NOMO-1 (cell line): ENCODE results near the gene GYS1.
"Not testable (repeated sequence)": the region's sequence is repeated elsewhere in the genome, so short reads cannot be mapped to it uniquely, and the experiment has no call there.

Experiments used
- DNase-seq, 2 experiments: peaks; one replicate each; lab custom pipeline; 2025; ENCODE audit not compliant: unreplicated experiment in 2 of 2; lab: John Stamatoyannopoulos, UW

The GYS1 gene

DNA sequence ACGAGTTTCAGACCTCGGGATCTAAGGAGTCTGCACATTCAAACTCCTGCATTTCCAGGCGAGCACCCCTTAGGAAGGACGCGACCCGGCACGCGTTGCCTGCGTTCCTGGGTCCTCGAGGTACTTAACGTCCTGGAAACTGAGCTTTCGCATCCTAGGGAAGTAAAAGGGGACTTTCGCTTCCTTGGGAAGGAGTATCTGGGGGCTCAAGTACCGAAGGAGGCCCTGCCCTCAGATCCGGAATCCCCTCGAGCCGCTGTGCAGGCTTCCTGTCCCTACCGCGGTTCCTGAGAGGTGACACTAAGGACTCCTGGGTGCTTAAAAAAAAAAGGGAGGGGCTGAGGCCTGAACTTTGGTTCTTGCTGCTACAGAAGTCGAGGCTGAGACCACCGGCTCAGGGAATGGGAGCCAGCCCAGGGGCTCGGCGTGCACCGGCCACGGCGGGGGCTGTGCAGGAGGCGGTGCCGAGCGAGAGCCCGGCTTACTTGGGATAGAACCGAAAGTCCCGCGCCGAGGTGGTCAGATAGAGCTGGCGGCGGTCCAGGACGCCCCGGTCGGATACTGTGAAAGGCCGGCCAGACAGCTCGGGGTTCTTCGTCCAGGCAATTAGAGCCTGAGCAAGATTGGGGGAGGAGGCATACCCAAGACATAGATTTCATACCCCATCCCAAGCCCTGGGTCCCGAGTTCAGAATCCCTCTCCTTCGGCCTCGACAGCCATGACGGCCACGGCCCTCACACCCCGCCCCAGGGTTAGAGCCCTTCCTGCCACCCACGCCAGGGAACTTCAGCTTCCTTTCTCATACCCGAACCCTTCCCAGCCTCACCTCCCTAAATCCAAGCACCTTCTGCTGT is 25.5 kb upstream of the GYS1 start:
- not testable (repeated sequence) for DNase-seq

DNA sequence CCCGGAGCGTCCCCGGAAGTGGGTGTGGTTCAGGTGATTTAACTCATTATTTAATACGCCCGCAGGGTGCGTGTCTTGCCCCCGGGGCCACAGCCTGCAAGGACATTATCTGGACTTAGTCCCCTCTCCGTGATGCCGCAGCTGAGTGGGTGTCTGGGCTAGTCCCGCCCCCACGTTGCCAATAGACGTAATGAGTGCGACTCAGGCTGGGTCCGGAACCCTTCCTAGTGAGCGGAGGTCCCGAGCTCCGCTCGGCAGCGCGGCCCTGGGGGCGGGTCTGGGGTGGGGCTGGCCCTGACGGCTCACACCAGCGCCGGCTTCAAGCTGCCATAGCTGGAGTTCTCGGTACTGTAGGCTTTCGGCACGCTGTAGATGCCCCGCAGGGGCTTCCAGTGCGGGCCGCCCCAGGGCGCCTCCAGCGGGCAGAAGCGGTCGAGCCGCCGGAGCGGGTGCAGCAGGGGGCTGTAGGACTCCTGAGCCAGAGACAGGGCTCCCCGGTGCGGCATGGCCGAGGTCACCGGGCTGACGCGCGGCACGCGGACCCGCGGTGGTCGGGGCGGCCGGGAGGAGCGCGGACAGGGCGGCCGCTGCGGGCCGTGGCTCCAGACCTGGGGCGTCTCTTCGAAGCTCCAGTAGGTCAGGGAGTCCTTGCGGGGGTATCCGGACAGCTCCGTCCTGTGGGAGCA is 24.7 kb upstream of the GYS1 start:
- DNase-seq = peak; percentile 56 to 61

DNA sequence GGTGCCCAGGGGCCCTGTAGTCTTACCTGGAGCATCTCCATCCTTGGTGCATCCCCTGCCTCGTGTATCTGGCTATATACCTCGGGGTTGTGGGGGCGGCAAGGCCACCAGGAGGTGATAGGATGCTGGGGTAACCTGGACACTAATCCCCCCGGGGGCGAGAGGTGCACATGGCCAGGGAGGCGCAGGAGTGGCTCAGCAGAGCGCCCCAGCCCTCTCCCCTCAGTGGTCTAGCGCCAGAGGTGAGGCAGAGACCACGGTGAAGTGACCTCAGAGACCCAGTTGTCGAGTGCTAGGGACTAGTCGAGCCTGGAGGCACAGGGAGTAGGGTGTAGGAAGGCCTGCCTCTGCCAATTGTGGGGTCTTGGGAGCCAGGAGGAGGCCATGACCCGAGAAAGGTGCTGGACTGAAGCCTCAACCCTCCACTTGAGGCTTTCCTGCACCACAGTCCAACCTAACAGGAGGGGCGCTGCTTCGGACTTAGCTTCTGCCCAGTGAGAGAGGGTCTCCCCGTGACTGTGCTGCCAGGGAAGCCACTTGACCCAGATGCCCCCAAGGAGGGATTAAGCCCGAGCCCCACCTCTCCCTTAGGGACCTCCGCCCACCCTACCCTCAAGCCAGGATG is 24.0 kb upstream of the GYS1 start, which contains the start of gene LHB:
Gene LHB (minus strand): TSS at position 51 of the 625 bp plus-strand sequence. CDS start 10 bp downstream, at position 41.
- DNase-seq = no peak

DNA sequence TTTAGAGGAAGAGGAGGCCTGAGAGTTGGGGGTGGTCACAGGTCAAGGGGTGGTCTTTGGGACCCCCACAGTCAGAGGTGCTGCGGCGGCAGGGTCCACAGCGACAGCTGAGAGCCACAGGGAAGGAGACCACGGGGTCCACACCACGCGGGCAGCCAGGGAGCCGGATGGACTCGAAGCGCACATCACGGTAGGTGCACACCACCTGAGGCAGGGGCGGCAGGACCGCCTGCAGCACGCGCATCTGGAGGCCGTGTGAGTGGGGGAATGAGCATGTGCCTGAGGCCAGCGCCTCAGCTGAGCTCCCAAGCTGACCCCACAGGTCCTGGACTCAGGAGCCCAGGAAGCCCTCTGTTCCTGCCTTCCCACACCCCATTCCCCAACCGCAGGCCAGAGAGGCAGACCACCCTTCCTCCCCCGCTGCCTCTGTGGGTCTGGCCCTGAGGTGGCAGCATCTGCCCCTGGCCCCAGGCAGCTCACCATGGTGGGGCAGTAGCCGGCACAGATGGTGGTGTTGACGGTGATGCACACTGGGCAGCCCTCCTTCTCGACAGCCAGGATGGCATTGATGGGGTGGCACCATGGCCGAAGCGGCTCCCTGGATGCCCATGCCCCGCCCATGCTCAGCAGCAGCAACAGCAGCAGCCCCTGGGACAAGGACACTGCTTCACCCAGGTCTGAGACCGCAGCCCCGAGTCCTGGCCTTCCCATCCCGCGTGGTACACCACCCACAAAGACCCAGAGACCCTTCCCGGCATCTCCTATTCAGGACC is 23.1 kb upstream of the GYS1 start:
- DNase-seq = no peak

DNA sequence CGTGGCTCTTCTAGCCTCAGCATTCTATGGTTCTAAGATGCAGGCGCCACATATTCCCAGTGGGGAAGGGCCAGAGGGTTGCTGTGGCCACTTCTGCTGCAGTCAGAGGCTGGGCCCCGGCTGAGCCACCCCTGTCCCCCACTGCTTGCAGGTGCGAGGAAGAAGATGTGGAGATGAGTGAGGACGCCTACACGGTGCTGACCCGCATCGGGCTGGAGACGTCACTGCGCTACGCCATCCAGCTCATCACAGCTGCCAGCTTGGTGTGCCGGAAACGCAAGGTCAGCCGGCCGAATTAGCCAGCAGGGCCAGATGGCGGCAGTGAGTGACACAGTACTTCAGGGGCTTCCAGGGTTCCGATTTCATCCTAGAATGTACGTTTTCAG is 21.8 kb upstream of the GYS1 start:
- DNase-seq = no peak

DNA sequence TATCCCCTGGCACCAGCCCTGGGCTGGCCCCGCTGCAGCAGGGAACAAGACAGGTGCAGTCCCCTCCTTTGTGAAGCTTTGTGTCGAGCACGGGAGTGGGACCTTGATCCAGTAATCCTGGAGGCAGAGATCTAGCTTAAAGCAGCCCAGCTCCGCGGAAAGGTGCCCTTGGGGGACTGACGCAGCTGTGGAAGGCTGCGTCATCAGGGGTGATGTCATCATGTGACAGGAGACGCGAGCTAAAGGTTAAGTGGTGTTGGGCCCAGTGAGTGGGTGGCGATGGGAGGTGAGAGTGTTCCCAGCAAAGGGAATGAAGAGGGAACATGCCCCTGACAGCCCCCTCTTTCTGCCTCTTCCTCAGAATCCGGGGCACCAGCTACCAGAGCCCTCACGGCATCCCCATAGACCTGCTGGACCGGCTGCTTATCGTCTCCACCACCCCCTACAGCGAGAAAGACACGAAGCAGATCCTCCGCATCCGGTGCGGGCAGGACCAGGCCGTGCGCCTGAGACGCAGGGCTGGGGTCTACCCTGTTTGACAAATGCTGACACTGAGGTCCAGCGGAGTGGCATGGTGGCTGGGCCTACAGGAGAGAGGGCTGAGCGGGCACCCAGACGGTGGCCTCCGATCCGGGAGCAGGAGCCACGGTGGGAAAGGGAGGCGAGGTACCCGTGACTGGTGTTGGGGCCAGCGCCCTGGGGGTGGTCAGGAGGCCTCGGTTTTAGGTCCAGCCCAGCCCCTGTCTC is 21.2 kb upstream of the GYS1 start:
- DNase-seq = no peak

DNA sequence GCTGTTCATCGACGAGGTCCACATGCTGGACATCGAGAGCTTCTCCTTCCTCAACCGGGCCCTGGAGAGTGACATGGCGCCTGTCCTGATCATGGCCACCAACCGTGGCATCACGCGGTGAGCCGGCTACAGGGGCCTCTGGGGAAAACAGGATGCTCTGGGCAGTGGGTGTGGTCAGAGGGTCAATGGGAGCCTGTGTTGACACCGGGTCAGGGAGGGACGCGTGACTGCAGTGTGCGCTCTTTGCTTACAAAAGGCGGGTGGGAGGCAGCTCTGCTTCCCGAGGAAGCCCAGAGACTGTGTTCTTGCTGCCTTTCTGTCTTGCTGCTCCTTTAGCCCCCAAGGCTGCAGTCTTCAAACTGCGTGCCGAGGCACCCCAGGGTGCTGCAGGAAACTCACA is 18.1 kb upstream of the GYS1 start:
- no peak for DNase-seq

DNA sequence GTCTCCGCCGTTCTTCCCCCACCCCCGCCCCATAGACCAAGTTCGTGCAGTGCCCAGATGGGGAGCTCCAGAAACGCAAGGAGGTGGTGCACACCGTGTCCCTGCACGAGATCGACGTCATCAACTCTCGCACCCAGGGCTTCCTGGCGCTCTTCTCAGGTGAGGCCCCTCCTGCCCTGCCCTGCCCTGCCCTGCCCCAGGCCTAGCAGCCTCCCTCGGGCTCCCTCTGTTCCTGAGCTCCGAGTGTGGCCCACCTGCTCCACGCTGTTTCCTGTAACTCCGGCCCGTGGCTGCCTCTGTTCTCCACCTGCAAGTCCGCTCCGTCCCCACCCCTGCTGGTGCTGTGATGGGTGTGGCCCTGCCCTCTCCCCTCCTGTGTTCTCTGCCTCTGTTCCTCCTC is 17.3 kb upstream of the GYS1 start:
- DNase-seq = no peak

DNA sequence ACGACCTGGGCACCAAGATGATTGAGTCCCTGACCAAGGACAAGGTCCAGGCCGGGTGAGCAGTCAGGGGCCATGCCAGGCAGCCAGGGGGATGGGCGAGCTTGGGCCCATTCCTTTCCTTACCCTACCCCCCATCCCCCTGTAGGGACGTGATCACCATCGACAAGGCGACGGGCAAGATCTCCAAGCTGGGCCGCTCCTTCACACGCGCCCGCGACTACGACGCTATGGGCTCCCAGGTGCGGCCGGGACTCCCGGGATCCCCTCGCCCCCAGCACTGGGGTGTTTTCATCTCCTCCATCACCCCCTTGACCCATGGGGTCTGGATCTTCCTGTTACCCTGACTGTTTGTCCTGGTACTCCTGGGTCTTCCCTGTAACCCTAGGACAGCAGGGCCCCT is 16.7 kb upstream of the GYS1 start:
- DNase-seq = no peak

DNA sequence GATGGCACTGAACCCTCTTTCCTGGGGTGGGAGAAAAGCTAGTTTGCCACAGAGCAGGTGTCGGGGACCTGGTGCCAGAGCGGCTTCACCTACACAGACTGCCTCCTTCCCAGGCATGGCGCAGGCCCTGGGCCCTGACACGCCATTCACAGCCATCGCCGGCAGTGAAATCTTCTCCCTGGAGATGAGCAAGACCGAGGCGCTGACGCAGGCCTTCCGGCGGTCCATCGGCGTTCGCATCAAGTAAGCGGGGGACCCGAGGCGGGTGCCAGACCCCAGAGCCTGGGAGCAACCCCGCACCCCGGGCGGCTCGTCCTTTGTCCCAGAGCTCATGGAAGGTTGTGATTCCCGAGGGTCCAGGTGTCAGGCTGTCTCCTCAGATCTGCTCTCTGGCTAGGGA is 13.8 kb upstream of the GYS1 start:
- no peak for DNase-seq

DNA sequence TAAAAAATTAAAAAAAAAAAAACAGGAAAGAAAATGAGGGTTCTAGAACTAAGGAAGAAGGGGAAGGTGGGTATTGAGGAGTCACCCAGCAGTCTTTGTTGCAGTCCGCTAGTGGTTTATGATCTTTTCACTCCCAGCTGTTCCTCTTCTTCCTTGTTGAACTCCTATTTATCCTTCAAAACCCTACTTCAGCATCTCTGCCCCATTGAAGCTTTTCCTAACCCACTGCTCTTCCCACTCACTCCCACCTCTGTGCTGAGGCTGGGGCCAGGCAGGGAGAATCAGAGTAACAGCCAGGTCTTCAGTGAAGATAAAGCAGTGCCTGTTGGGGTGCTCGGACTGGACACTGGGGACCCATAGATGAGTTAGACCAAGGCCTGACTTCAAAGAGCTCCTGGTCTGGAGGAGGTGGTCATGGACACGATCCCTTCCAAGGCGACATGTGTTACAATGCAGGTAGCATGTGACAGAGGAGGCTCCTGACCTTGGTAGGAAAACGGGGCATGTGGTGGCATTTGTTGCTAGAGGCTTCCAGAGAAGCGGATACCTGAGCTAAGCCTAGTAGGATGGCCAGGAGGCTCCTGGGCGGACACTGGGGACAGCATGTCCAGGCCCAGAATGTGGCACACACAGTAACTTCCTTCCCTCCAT is 12.0 kb upstream of the GYS1 start:
- DNase-seq = no peak

DNA sequence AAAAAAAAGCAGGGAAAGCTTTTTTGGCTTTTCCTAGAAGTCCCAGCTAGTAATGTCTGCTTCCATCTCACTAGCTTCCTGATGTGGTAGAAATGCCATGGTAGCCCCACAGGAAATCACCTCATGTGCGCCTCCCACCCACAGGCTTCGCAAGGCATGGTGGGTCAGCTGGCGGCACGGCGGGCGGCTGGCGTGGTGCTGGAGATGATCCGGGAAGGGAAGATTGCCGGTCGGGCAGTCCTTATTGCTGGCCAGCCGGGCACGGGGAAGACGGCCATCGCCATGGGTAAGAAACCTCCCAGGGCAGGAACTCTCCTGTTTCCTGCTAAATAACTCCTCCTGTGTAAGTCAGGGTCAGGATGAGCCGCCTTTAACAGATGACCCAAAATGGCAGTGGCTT is 11.0 kb upstream of the GYS1 start:
- no peak for DNase-seq

DNA sequence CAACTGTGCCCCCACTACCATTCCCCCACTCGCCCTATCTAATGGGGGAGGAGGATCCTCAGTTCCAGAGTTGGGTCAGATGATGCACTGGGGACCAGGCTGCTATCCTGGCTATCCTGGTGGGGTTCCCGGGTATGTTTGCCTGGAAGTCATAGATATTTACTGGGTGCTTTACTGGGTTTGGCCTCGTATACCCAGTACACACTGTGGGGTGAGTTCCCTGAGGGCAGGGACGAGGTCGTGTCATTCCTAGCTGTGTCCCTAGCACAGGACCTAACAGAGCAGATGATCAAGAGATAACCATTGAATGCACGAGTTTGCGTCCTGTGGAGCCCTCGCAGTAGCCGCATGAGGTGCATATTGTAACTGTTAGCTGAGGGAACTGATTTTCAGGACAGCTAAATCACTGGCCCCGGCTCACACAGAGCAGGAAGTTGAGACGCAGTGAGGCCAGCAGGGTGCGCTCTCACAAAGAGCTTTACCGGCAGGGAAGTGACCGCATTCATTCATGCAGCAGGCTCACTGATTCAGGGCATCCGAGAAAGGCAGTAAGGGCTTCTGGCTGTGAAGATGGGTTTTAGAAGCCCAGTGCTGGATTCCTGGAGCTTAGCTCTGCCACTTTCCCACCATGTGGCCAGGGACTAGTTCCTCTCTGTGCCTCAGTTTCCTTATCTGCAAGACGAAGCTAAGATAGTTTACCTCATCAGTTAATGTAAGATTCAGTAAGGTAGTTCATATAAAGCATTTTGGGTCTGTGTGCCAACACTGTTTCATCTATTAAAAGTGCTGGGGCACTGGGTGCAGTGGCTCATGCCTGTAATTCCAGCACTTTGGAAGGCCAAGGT is 6.6 kb upstream of the GYS1 start:
- peak; percentile 41 to 60 for DNase-seq

DNA sequence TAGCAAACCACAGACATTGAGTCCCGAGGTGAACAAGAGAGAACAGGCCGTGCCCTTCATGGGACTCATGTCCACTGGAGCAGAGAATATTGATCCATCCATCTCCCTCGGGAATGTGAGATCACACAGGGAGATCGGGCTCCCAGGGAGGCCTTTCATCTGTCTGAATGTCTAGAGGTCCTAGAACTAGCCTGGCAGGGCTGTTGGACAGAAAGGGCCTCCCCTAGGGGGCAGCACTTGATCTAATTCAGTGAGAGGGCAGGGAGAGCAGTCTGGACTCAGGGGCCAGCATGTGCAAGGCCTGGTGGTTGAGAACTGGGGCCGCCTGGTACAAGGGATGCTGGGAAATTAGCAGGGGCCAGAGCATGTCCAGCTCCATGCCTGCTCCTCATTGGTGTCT is 4.9 kb upstream of the GYS1 start:
- DNase-seq = no peak

DNA sequence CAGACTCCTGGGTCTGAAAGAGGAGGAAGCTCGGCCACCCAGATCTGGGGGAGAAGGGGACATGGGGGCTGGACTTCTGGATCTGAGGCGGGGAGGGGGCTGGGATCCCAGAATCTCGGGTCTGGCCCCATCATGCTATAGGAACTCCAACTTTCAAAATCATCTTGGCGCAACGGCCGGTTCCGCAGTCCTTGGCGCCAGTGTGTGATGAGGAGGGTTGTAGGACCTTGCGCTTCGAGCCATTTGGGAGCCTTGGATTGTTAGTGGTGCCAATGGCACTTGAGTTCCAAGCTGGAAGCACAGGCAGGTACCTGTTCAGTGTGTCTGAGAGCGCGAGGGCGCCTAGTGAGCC is 902 bp upstream of the GYS1 start:
- DNase-seq = peak in 1 of 2 experiments; percentile 21

DNA sequence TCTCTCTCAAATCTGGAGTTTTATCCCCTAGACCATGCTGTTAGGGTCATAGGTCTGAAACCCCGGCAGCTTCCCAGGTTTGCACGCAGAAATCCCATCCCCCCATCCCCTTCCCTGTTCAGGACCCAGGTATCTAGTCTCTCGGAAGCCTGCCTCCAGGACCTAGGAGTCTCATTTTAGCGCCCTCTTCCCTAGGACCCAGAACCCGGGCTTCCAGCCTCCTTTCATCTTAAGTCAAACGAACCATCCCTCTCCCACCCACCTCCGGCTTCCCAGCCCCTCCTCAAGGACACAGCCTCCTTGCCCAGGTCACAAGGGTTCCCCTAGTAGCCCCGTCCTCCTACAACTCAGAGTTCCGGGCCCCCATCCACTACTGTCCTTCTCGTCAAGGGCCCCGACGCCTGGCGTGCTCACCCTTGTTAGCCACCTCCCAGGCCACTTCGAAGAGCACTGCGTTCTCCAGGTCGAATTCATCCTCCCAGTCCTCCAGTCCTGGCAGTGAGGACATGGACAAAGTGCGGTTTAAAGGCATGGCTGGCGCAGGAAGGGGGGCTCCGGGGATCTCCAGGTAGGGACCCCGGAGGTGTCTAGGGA is 431 bp downstream of the GYS1 start:
- DNase-seq = no peak

DNA sequence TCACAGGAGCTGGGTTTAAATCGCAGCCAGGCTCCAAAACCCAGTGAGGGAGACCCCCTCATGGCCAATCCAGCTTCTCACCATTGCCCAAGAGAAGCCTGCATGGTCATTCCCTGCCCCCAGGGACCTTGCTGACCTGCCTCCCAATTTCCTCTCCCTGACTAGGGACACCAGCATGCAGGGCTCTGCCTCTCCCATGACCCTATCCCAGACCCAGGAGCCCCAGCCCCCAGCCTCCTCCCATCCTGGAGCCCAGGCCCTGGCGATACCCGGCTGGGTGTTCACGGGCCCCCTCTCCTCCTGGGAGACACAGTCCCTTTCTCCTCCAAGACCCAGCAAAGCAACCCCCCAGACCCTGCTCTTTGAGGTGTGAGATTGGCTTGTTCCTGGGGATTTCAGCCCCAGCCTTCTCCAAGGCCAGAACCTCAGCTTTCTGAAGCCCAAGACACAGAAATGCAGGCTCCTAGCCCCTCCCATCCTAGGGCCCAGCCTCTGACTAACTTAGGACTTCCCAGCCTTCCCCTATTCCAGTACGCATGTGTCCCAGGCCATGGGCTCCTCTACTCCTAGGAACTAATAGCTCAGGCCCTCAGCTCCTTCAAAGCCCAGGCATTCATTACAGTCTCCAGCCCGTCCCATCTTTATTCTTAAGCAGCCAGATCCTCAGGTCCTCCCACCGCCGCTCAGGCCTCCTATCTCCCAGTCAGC is 1.1 kb downstream of the GYS1 start:
- no peak for DNase-seq

DNA sequence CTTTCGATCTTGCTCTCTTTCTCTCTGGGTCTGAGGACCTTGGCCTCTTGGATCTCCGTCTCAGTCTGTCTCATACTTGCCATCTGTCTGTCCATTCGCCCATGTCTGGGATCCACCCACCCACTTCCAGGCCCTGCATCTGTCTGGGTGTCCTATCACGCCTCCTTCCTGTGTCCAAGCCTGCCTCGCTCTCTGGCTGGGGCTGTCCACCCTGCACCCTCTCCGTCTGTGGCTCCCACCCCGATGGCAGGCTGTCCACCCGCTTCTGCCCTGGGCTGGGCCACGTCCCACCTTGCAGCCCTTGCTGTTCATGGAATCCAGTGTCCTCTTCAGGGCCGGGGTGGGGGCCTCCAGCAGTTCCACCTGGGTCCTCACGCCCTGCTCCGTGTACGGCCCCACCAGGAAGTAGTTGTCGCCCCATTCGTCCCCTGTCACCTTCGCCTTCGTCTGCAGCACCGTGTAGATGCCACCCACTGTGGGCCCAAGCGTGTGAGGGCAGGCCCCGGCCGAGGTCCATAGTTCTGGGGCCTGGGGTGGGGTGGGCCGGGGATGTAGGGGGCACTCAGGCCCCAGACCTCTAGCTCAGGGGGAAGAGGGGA is 2.0 kb downstream of the GYS1 start:
- DNase-seq = no peak
